ENCODE results near the gene SYNDIG1. TPM values are rescaled to one million over a fixed set of nuclear protein-coding genes. Genes with fewer than 3 reads are reported as not detected.

SYNDIG1 gene
- total RNA-seq, 1 donor, result not detected

GRCh38 chr20:24580006-24580405 is 110.6 kb downstream of the SYNDIG1 start:
- no peak for DNase-seq (ENCODE audit: low read depth)
- no peak overlapping the region for H3K4me3 ChIP-seq (ENCODE audit: low read depth, low read length)
- no peak for TF ChIP-seq CTCF (IDR thresholded peaks at IDR 0.05; ENCODE audit: insufficient read depth, low read depth, low read length)

GRCh38 chr20:24580855-24581254 is 111.4 kb downstream of the SYNDIG1 start:
- no peak overlapping the region for H3K4me3 ChIP-seq (ENCODE audit: low read depth, low read length)
- TF ChIP-seq CTCF (IDR thresholded peaks at IDR 0.05; ENCODE audit: insufficient read depth, low read depth, low read length), result no peak
- no peak for DNase-seq (ENCODE audit: low read depth)

GRCh38 chr20:24581443-24582170 is 112.2 kb downstream of the SYNDIG1 start:
- no peak overlapping the region for H3K4me3 ChIP-seq (ENCODE audit: low read depth, low read length)
- TF ChIP-seq CTCF (IDR thresholded peaks at IDR 0.05; ENCODE audit: insufficient read depth, low read depth, low read length), result no peak
- no peak for DNase-seq (ENCODE audit: low read depth)

GRCh38 chr20:24582373-24583168 is 113.1 kb downstream of the SYNDIG1 start:
- no peak overlapping the region for H3K4me3 ChIP-seq (ENCODE audit: low read depth, low read length)
- DNase-seq (ENCODE audit: low read depth), result no peak
- no peak for TF ChIP-seq CTCF (IDR thresholded peaks at IDR 0.05; ENCODE audit: insufficient read depth, low read depth, low read length)

- no peak for TF ChIP-seq CTCF (IDR thresholded peaks at IDR 0.05; ENCODE audit: insufficient read depth, low read depth, low read length)
- H3K4me3 ChIP-seq (ENCODE audit: low read depth, low read length), result no peak overlapping the region
- no peak for DNase-seq (ENCODE audit: low read depth)
Measured at GRCh38 chr20:24583169-24583792, 113.9 kb downstream of the SYNDIG1 start.

GRCh38 chr20:24584078-24584477 is 114.6 kb downstream of the SYNDIG1 start:
- DNase-seq (ENCODE audit: low read depth), result no peak
- TF ChIP-seq CTCF (IDR thresholded peaks at IDR 0.05; ENCODE audit: insufficient read depth, low read depth, low read length), result no peak
- H3K4me3 ChIP-seq (ENCODE audit: low read depth, low read length), result no peak overlapping the region

Measured in fibroblast of villous mesenchyme (primary cell).